Vagina (tissue), 2 donors: ENCODE results near the gene TMEM19. TPM values are rescaled to one million over a fixed set of nuclear protein-coding genes. Genes with fewer than 3 reads are reported as not detected.

Experiments used
- DNase-seq, 2 donors: peaks; one replicate each; pipeline ENCODE4 v3.0.0-alpha.2; 2017; ENCODE audit errors: extremely low spot score in 2 of 2
- H3K27ac ChIP-seq: fragments of 200-600 bp; sonication (generic); one replicate; pipeline ENCODE4 v1.5.1; 2019
- H3K27me3 ChIP-seq: fragments of 200-600 bp; sonication (generic); one replicate; pipeline ENCODE4 v1.5.1; 2019
- H3K36me3 ChIP-seq, 2 donors: fragments of 200-600 bp; sonication (generic); one replicate each; pipeline ENCODE4 v1.5.1; 2017 to 2019
- H3K4me1 ChIP-seq: fragments of 200-600 bp; sonication (generic); one replicate; pipeline ENCODE4 v1.5.1; 2019
- H3K4me3 ChIP-seq, 2 donors: fragments of 200-600 bp; sonication (generic); 1 replicate in 1 of 2; 2 replicates in 1 of 2; pipeline ENCODE4 v1.5.1; 2016 to 2019
- H3K9me3 ChIP-seq: fragments of 200-600 bp; sonication (generic); one replicate; pipeline ENCODE4 v1.5.1; 2019
- CTCF ChIP-seq, 3 experiments: fragments of 450-650 bp in 2 of 3; fragments of 200-600 bp in 1 of 3; sonication (generic) in 1 of 3; IDR thresholded peaks; one replicate each; pipeline ENCODE4 v1.5.1; 2017 to 2019; ENCODE audit warnings: antibody characterized with exemption in 3 of 3, mild to moderate bottlenecking in 2 of 3, moderate library complexity in 2 of 3
- POLR2A ChIP-seq, 2 donors: fragments of 450-650 bp; IDR thresholded peaks; one replicate each; pipeline ENCODE4 v1.6.1; 2017; ENCODE audit warnings: antibody characterized with exemption in 2 of 2, mild to moderate bottlenecking in 2 of 2, moderate library complexity in 2 of 2
- POLR2AphosphoS5 ChIP-seq, 2 donors: sonication (generic); formaldehyde crosslinking; IDR thresholded peaks; one replicate each; pipeline ENCODE4 v1.9.0; 2017; ENCODE audit warnings: antibody characterized with exemption in 2 of 2, mild to moderate bottlenecking in 2 of 2, low read depth in 1 of 2; ENCODE audit not compliant: insufficient read depth in 1 of 2
- intact Hi-C: fragments of 100-400 bp; cut with DNase I; formaldehyde crosslinking; loops from one replicate; pipeline ENCODE4 v1.15.1; 2023
- total RNA-seq: library from RNA; depleted of rRNA; stranded (reverse); fragments of >200 nt; gene quantifications from one replicate; pipeline ENCODE4 v1.2.3, GENCODE V29; 2016

The TMEM19 gene
- total RNA-seq, 1 donor from 2014 or later, result 19.6 TPM

- H3K9me3 ChIP-seq, result no peaks in the 10 kb centered on the region
- no peak overlapping the region for H3K27ac ChIP-seq
- H3K4me3 ChIP-seq, result no peak overlapping the region
- peaks cover 0 to 31% of the 10 kb centered on the region in 2 donors for H3K36me3 ChIP-seq
- intact Hi-C loops, result no loop called here
- DNase-seq, result no peak
- TF ChIP-seq CTCF (IDR thresholded peaks at IDR 0.05) (no peak), POLR2AphosphoS5 (IDR thresholded peaks at IDR 0.05; ENCODE audit: insufficient read depth in 1 of 2, low read depth in 1 of 2) (no peak), POLR2A (IDR thresholded peaks at IDR 0.05) (no peak)
- H3K4me1 ChIP-seq, result peaks cover 19% of the 10 kb centered on the region
- H3K27me3 ChIP-seq, result no peaks in the 10 kb centered on the region
These were observed 36.5 kb upstream of the TMEM19 start for GRCh38 chr12:71649401-71649800.

- Histone ChIP-seq H3K36me3 (peaks cover 0 to 20% of the 10 kb centered on the region in 2 donors), H3K4me3 (no peak overlapping the region), H3K27ac (no peak overlapping the region), H3K27me3 (no peaks in the 10 kb centered on the region), H3K4me1 (peaks cover 33% of the 10 kb centered on the region), H3K9me3 (no peaks in the 10 kb centered on the region)
- intact Hi-C loops, result no loop called here
- no peak for DNase-seq
- no peak for TF ChIP-seq POLR2A (IDR thresholded peaks at IDR 0.05)
- no peak for TF ChIP-seq POLR2AphosphoS5 (IDR thresholded peaks at IDR 0.05; ENCODE audit: insufficient read depth in 1 of 2, low read depth in 1 of 2)
These were observed 33.2 kb upstream of the TMEM19 start for GRCh38 chr12:71652656-71653055.

- TF ChIP-seq POLR2AphosphoS5 (IDR thresholded peaks at IDR 0.05; ENCODE audit: insufficient read depth in 1 of 2, low read depth in 1 of 2) (no peak), POLR2A (IDR thresholded peaks at IDR 0.05) (no peak), CTCF (IDR thresholded peaks at IDR 0.05) (no peak)
- H3K9me3 ChIP-seq, result no peaks in the 10 kb centered on the region
- H3K36me3 ChIP-seq, result peaks cover 0 to 24% of the 10 kb centered on the region in 2 donors
- no peak overlapping the region for H3K4me3 ChIP-seq
- peaks cover 33% of the 10 kb centered on the region for H3K4me1 ChIP-seq
- DNase-seq, result no peak
- H3K27ac ChIP-seq, result no peak overlapping the region
- H3K27me3 ChIP-seq, result no peaks in the 10 kb centered on the region
- intact Hi-C loops, result no loop called here
These were observed 32.7 kb upstream of the TMEM19 start for GRCh38 chr12:71653137-71653536.

GRCh38 chr12:71654200-71654599 lies 31.7 kb upstream of the TMEM19 start:
- no peak for DNase-seq
- intact Hi-C loops, result no loop called here

GRCh38 chr12:71655495-71655894 lies 30.4 kb upstream of the TMEM19 start:
- no peaks in the 10 kb centered on the region for H3K9me3 ChIP-seq
- intact Hi-C loops, result no loop called here
- no peak for TF ChIP-seq CTCF (IDR thresholded peaks at IDR 0.05)
- TF ChIP-seq POLR2A (IDR thresholded peaks at IDR 0.05), result no peak
- TF ChIP-seq POLR2AphosphoS5 (IDR thresholded peaks at IDR 0.05; ENCODE audit: insufficient read depth in 1 of 2, low read depth in 1 of 2), result no peak
- H3K36me3 ChIP-seq, result peaks cover 0 to 40% of the 10 kb centered on the region in 2 donors
- H3K27ac ChIP-seq, result no peak overlapping the region
- no peak overlapping the region for H3K4me3 ChIP-seq
- DNase-seq, result no peak
- no peaks in the 10 kb centered on the region for H3K27me3 ChIP-seq
- peaks cover 39% of the 10 kb centered on the region for H3K4me1 ChIP-seq

More at GRCh38 chr12:71654200-71654599, 31.7 kb upstream of the TMEM19 start:
- peaks cover 0 to 35% of the 10 kb centered on the region in 2 donors for H3K36me3 ChIP-seq
- H3K4me3 ChIP-seq, result no peak overlapping the region
- no peak overlapping the region for H3K27ac ChIP-seq
- H3K4me1 ChIP-seq, result peaks cover 31% of the 10 kb centered on the region
- H3K27me3 ChIP-seq, result no peaks in the 10 kb centered on the region
- TF ChIP-seq POLR2AphosphoS5 (IDR thresholded peaks at IDR 0.05; ENCODE audit: insufficient read depth in 1 of 2, low read depth in 1 of 2), result no peak
- TF ChIP-seq POLR2A (IDR thresholded peaks at IDR 0.05), result no peak
- no peak for TF ChIP-seq CTCF (IDR thresholded peaks at IDR 0.05)
- no peaks in the 10 kb centered on the region for H3K9me3 ChIP-seq
